PC-3 (cell line): ENCODE results near the gene POLR3C. TPM values are rescaled to one million over a fixed set of nuclear protein-coding genes. Genes with fewer than 3 reads are reported as not detected.

ENCODE experiments used
- ATAC-seq: fragments of 200-7000 bp; cut with Tn5 transposase; 2 replicates; pipeline ENCODE4 v1.9.1; 2020; ENCODE audit warnings: mild to moderate bottlenecking, moderate library complexity
- BruUV-seq: library from RNA; stranded (reverse); fragments of 400-500 nt; replicated peaks from 2 replicates; lab custom pipeline; 2021; lab: Mats Ljungman, UMichigan
- CTCF ChIA-PET: fragments of 300-600 bp; sonication (Branson Sonifier 250); formaldehyde crosslinking; loops from one replicate; lab custom pipeline; 2022; ENCODE audit warnings: antibody characterized with exemption; lab: Charles Lee
- POLR2A ChIA-PET: fragments of 300-600 bp; sonication (Branson Sonifier 250); formaldehyde crosslinking; loops from one replicate; lab custom pipeline; 2022; ENCODE audit warnings: antibody characterized with exemption; ENCODE audit not compliant: unreplicated experiment; lab: Charles Lee
- DNase-seq: peaks from one replicate; pipeline ENCODE4 v3.0.0-alpha.2; 2015
- H2AFZ ChIP-seq: fragments of 300-600 bp; sonication (generic); 2 replicates; pipeline ENCODE4 v1.6.0; 2016; ENCODE audit warnings: antibody characterized with exemption, low read length
- H3F3A ChIP-seq: fragments of 300-600 bp; sonication (generic); one replicate; pipeline ENCODE4 v1.6.0; 2017; ENCODE audit warnings: antibody characterized with exemption, low read length, control low read depth, mild to moderate bottlenecking; ENCODE audit not compliant: unreplicated experiment
- H3K27ac ChIP-seq: fragments of 300-600 bp; sonication (generic); 2 replicates; pipeline ENCODE4 v1.5.1; 2016; ENCODE audit warnings: mild to moderate bottlenecking, low read length
- H3K27me3 ChIP-seq: fragments of 300-600 bp; sonication (generic); 2 replicates; pipeline ENCODE4 v1.6.1; 2016; ENCODE audit warnings: low read length, mixed read lengths
- H3K36me3 ChIP-seq: fragments of 300-600 bp; sonication (generic); 2 replicates; pipeline ENCODE4 v1.6.1; 2016; ENCODE audit warnings: low read depth, mixed run types, low read length, mixed read lengths
- H3K4me1 ChIP-seq: fragments of 300-600 bp; sonication (generic); 2 replicates; pipeline ENCODE4 v1.5.1; 2016; ENCODE audit warnings: low read length; ENCODE audit not compliant: insufficient read depth
- H3K4me2 ChIP-seq: fragments of 300-600 bp; sonication (generic); 2 replicates; pipeline ENCODE4 v1.6.0; 2016; ENCODE audit warnings: low read length
- H3K4me3 ChIP-seq: fragments of 300-600 bp; sonication (generic); 2 replicates; pipeline ENCODE4 v1.5.1; 2016; ENCODE audit warnings: mild to moderate bottlenecking, low read length, mixed read lengths
- H3K79me2 ChIP-seq: fragments of 300-600 bp; sonication (generic); 2 replicates; pipeline ENCODE4 v1.6.1; 2017; ENCODE audit warnings: low read length, mixed read lengths
- H3K9ac ChIP-seq: fragments of 300-600 bp; sonication (generic); 2 replicates; pipeline ENCODE4 v1.6.0; 2016; ENCODE audit warnings: mild to moderate bottlenecking, low read length
- H3K9me2 ChIP-seq: fragments of 300-600 bp; sonication (generic); replicated peaks from 2 replicates; pipeline ENCODE4 v1.6.1; 2016; ENCODE audit warnings: mixed run types, low read length, mixed read lengths
- H3K9me3 ChIP-seq: fragments of 300-600 bp; sonication (generic); 2 replicates; pipeline ENCODE4 v1.6.1; 2016; ENCODE audit warnings: low read length, mixed read lengths
- H4K20me1 ChIP-seq: fragments of 300-600 bp; sonication (generic); 2 replicates; pipeline ENCODE4 v1.6.1; 2016; ENCODE audit warnings: low read length, mixed read lengths
- CTCF ChIP-seq: fragments of 300-600 bp; sonication (generic); conservative IDR thresholded peaks from 2 replicates; pipeline ENCODE4 v1.5.1; 2017; ENCODE audit warnings: antibody characterized with exemption, low read depth, mild to moderate bottlenecking, low read length
- EZH2 ChIP-seq: fragments of 300-600 bp; sonication (generic); IDR thresholded peaks from one replicate; pipeline ENCODE4 v1.6.1; 2017; ENCODE audit warnings: antibody characterized with exemption, mild to moderate bottlenecking, low read length; ENCODE audit not compliant: unreplicated experiment
- EZH2phosphoT487 ChIP-seq: fragments of 300-600 bp; sonication (generic); IDR thresholded peaks from 2 replicates; pipeline ENCODE4 v1.6.1; 2018; ENCODE audit warnings: mild to moderate bottlenecking, antibody characterized with exemption, low read length, borderline replicate concordance
- intact Hi-C: fragments of 100-400 bp; cut with micrococcal nuclease; formaldehyde crosslinking; loops from 2 replicates; pipeline ENCODE4 v1.9.0; 2023
- total RNA-seq: library from RNA; depleted of rRNA; stranded (reverse); fragments of >200 nt; gene quantifications from 2 replicates; pipeline ENCODE4 v1.2.3, GENCODE V29; 2014

POLR3C gene
- total RNA-seq, 1 experiment from 2014 or later: 41.5 TPM

DNA sequence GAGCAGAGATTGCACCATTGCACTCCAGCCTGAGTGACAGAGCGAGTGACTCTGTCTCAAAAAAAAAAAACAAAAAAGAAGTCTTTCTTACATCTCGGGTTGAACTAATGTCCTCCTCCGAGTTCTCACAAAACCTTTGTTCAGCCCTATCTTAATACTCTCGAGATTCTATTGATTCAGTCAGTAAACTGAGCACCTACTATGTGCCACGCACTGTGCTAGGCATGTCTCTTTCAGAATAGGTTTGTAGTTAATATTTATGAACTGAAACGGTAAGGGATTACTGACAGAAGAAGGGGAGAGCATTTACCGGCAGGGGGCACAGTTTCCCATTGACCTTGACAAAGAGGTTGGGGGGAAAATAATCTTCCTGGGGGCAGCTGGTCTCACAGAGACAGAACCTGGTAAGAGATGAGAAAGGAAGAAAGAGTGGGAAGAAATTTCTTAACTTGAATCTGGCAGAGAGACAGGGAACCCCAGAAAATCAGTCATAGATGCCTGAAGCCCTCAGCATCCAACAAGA is 31.5 kb downstream of the POLR3C start:
- H3K4me2 ChIP-seq: no peak overlapping the region
- H3K27ac ChIP-seq: no peak overlapping the region
- no peaks in the 10 kb centered on the region for H3K9me2 ChIP-seq
- H4K20me1 ChIP-seq: no peaks in the 10 kb centered on the region
- no peaks in the 10 kb centered on the region for H3K27me3 ChIP-seq
- H3K9me3 ChIP-seq: no peaks in the 10 kb centered on the region
- no TSS peak for BruUV-seq
- no peak for ATAC-seq
- no peaks in the 10 kb centered on the region for H3F3A ChIP-seq
- no peak overlapping the region for H3K4me3 ChIP-seq
- ChIA-PET CTCF (no interaction called here), POLR2A (no interaction called here)
- peaks cover 15% of the 10 kb centered on the region for H3K79me2 ChIP-seq
- no peak for TF ChIP-seq EZH2
- intact Hi-C loops: no loop called here
- peaks cover 11% of the 10 kb centered on the region for H3K4me1 ChIP-seq
- no peak overlapping the region for H3K9ac ChIP-seq
- peaks cover 41% of the 10 kb centered on the region for H3K36me3 ChIP-seq
- no peak overlapping the region for H2AFZ ChIP-seq
- no peak for DNase-seq

DNA sequence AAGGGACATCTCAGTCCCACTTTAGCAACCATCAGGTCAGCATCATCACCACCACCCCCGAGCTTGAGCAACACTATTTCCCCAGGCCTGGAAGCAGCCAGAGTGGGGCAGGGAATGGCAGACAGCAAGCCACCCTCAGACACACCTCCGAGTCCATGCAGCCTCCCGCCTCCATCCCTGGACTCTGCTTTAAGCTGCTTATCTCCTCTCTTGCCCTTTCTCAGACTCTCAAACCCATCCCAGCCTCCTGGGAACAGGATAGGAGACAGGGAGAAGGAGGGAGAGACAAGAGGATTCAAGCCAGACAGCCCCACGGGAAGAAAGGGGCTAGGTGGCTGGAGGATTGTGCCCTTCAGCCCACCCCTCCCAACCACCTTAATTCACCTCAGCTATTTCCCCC is 33.2 kb downstream of the POLR3C start:
- Histone ChIP-seq H3F3A (no peaks in the 10 kb centered on the region), H3K4me2 (no peak overlapping the region), H3K27ac (no peak overlapping the region), H3K79me2 (peaks cover 15% of the 10 kb centered on the region), H4K20me1 (no peaks in the 10 kb centered on the region), H2AFZ (no peak overlapping the region), H3K9me2 (no peaks in the 10 kb centered on the region), H3K4me1 (peaks cover 11% of the 10 kb centered on the region), H3K9ac (no peak overlapping the region), H3K36me3 (peaks cover 34% of the 10 kb centered on the region; the same call in 1 of the 2 replicates), H3K27me3 (no peaks in the 10 kb centered on the region), H3K9me3 (no peaks in the 10 kb centered on the region), H3K4me3 (no peak overlapping the region)
- intact Hi-C loops: no loop called here
- no peak for ATAC-seq
- CTCF ChIA-PET: no interaction called here
- TF ChIP-seq CTCF (no peak), EZH2 (no peak)
- POLR2A ChIA-PET: no interaction called here
- no peak for DNase-seq
- BruUV-seq: no TSS peak

DNA sequence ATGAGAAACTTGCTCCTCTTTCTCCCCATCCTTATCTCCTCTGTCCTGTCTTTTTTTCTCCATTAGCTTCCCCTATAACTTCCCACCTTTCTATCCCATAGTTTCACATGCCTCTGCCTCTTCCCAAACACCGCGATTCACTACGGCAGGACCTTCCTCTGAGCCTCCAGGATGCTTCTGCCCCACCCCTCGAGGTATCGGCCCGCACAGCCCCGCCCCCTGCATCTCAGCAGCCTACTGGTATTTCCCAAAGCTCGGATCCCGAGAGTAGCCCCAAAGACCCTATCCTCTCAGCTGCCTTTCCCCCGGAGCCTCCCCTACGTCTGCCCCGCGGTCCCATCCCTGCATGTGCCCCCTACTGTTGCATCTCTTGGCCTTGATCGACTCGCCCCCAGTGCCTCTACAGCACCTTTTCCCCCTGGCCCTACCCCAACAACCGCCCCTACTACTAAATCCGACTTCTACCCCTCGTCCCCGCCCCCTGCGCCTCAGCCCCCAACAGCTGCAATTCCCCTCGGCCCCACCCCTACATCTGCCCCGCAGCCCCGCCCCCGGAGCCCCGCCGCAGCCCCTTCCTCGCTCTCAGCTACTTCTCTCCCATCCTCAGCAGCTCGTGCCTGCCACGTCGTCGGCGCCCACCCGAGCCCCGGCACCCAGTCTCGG is 34.4 kb downstream of the POLR3C start:
- Histone ChIP-seq H3K4me1 (peaks cover 11% of the 10 kb centered on the region), H3K27me3 (no peaks in the 10 kb centered on the region), H3K9me3 (no peaks in the 10 kb centered on the region), H2AFZ (peak overlapping the region; percentile 93), H3K9ac (peak overlapping the region; percentile 37), H3K27ac (no peak overlapping the region), H3K36me3 (peaks cover 28% of the 10 kb centered on the region; the same call in 1 of the 2 replicates), H3K79me2 (peaks cover 15% of the 10 kb centered on the region), H4K20me1 (no peaks in the 10 kb centered on the region), H3K4me3 (peak overlapping the region; percentile 79), H3F3A (no peaks in the 10 kb centered on the region), H3K9me2 (no peaks in the 10 kb centered on the region), H3K4me2 (peak overlapping the region; percentile 84)
- no peak for TF ChIP-seq CTCF
- no peak for TF ChIP-seq EZH2
- TF ChIP-seq EZH2phosphoT487: no peak
- intact Hi-C loops: loop anchor here (2.0 kb wide), 3 partner anchors 60 to 98 kb away; partner anchors contain the start of genes PEX11B and RBM8A
- DNase-seq (peak; percentile 47), ATAC-seq (peak; percentile 18)
- ChIA-PET POLR2A (interaction anchor here (0.6 to 1.8 kb wide), 8 partner anchors 12 to 578 kb away, joined by 3 to 9 read pairs (median 4); partner anchors contain the start of genes LIX1L and RBM8A), CTCF (interaction anchor here (0.6 to 1.9 kb wide), 6 partner anchors 9 to 174 kb away, joined by 3 to 35 read pairs (median 7); partner anchors contain the start of genes ANKRD34A, NUDT17 and POLR3GL)
- no TSS peak for BruUV-seq
